CD4-positive, alpha-beta T cell (primary cell): ENCODE measurements around the gene MAP1B. TPM values are rescaled to one million over a fixed set of nuclear protein-coding genes. Genes with fewer than 3 reads are reported as not detected.

Source experiments
- ATAC-seq: fragments of 200-7000 bp; cut with Tn5 transposase; one replicate; pipeline ENCODE4 v1.10.0; 2022; ENCODE audit warnings: mild to moderate bottlenecking; ENCODE audit not compliant: poor library complexity
- CTCF ChIA-PET: fragments of 350-600 bp; sonication (Branson Sonifier 250); formaldehyde crosslinking; loops from one replicate; lab custom pipeline; 2021; ENCODE audit warnings: antibody characterized with exemption, inconsistent platforms; lab: Charles Lee
- POLR2A ChIA-PET: fragments of 350-600 bp; sonication (Branson Sonifier 250); formaldehyde crosslinking; loops from one replicate; lab custom pipeline; 2021; ENCODE audit warnings: antibody characterized with exemption, inconsistent platforms; lab: Charles Lee
- DNase-seq, 14 experiments: peaks; one replicate each; pipeline ENCODE4 v3.0.0-alpha.2; 2013 to 2020; ENCODE audit warnings: mixed read lengths in 2 of 14
- H3K27ac ChIP-seq, 2 donors: one replicate each; pipeline versions ENCODE4 v1.5.1 to v1.7.0; 2013; ENCODE audit warnings: low read length in 2 of 2, low read depth in 1 of 2, mild to moderate bottlenecking in 1 of 2
- H3K27me3 ChIP-seq, 2 experiments: 1 replicate in 1 of 2; 2 replicates in 1 of 2; pipeline versions ENCODE4 v1.6.1 to v1.7.0; 2013; ENCODE audit warnings: low read length in 2 of 2, control low read depth in 1 of 2, mild to moderate bottlenecking in 1 of 2, moderate library complexity in 1 of 2; ENCODE audit not compliant: insufficient read depth in 2 of 2, control insufficient read depth in 1 of 2
- H3K36me3 ChIP-seq: one replicate; pipeline ENCODE4 v1.6.1; 2013; ENCODE audit warnings: low read length, control low read depth; ENCODE audit not compliant: insufficient read depth
- H3K4me1 ChIP-seq: one replicate; pipeline ENCODE4 v1.6.1; 2013; ENCODE audit warnings: low read length, control low read depth; ENCODE audit not compliant: insufficient read depth
- H3K4me3 ChIP-seq: one replicate; pipeline ENCODE4 v1.5.1; 2013; ENCODE audit warnings: mild to moderate bottlenecking, low read length, moderate library complexity
- H3K9me3 ChIP-seq, 2 experiments: 1 replicate in 1 of 2; 2 replicates in 1 of 2; pipeline versions ENCODE4 v1.6.1 to v1.7.0; 2013; ENCODE audit warnings: low read length in 2 of 2, mild to moderate bottlenecking in 2 of 2, control low read depth in 1 of 2, moderate library complexity in 1 of 2; ENCODE audit not compliant: control insufficient read depth in 1 of 2, insufficient read depth in 1 of 2
- H3K27ac Mint-ChIP-seq: one replicate; pipeline ENCODE4 v1.8.0; 2020; ENCODE audit warnings: mixed read lengths
- H3K27me3 Mint-ChIP-seq: one replicate; pipeline ENCODE4 v1.8.0; 2021; ENCODE audit warnings: mixed read lengths
- H3K36me3 Mint-ChIP-seq: one replicate; pipeline ENCODE4 v1.8.0; 2021; ENCODE audit warnings: low read depth, mixed read lengths
- H3K4me1 Mint-ChIP-seq: one replicate; pipeline ENCODE4 v1.8.0; 2021; ENCODE audit warnings: low read depth, mixed read lengths
- H3K4me3 Mint-ChIP-seq: one replicate; pipeline ENCODE4 v1.8.0; 2020; ENCODE audit warnings: mild to moderate bottlenecking, mixed read lengths
- H3K9me3 Mint-ChIP-seq: one replicate; pipeline ENCODE4 v1.8.0; 2020; ENCODE audit warnings: mixed read lengths
- intact Hi-C, 2 experiments: fragments of 100-400 bp; cut with DNase I in 1 of 2; cut with micrococcal nuclease in 1 of 2; formaldehyde crosslinking; loops; one replicate each; pipeline versions ENCODE4 v1.15.1 to v1.9.0; 2023 to 2025; cut with DNase I, micrococcal nuclease
- total RNA-seq, 174 experiments: library from RNA in 2 of 174; stranded (reverse) in 2 of 174; gene quantifications; one replicate each; pipeline ENCODE4 v1.2.3 and lab custom pipeline; 2021 to 2026
- TF ChIP-seq, protein P1 (sequence below): fragments of 200-600 bp; IDR thresholded peaks from one replicate; pipeline ENCODE4 v1.8.0; 2022; ENCODE audit warnings: antibody characterized with exemption, mild to moderate bottlenecking

The MAP1B gene
- total RNA-seq, 2 experiments from 2014 or later = 0.03 to 0.06 TPM

DNA sequence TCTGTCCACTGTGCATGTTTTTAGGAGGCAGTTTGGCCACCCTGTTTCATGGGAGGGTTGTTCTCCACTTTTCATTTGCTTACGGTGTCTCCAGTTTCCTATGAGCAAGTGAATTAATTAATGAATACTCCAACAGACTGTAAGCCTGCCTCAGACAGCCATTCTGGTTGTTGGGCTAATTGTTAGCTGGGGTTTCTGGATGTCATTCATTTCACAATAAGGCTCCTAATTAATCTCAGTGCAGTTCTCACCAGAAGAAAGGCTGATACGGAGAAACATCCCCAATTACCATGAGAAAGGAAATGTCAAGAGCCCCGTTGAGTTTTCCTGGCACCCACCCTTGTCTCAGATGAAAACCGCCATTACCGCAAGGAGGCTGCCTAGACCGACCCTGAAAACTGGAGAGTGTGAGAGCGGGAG, 75.8 kb downstream of the MAP1B start:
- Mint-ChIP-seq H3K9me3 (no peaks in the 10 kb centered on the region), H3K27me3 (peaks cover 46% of the 10 kb centered on the region), H3K27ac (no peak overlapping the region), H3K4me1 (no peaks in the 10 kb centered on the region), H3K36me3 (no peaks in the 10 kb centered on the region), H3K4me3 (no peak overlapping the region)
- TF ChIP-seq, protein P1, sequence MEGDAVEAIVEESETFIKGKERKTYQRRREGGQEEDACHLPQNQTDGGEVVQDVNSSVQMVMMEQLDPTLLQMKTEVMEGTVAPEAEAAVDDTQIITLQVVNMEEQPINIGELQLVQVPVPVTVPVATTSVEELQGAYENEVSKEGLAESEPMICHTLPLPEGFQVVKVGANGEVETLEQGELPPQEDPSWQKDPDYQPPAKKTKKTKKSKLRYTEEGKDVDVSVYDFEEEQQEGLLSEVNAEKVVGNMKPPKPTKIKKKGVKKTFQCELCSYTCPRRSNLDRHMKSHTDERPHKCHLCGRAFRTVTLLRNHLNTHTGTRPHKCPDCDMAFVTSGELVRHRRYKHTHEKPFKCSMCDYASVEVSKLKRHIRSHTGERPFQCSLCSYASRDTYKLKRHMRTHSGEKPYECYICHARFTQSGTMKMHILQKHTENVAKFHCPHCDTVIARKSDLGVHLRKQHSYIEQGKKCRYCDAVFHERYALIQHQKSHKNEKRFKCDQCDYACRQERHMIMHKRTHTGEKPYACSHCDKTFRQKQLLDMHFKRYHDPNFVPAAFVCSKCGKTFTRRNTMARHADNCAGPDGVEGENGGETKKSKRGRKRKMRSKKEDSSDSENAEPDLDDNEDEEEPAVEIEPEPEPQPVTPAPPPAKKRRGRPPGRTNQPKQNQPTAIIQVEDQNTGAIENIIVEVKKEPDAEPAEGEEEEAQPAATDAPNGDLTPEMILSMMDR = no peak
- no peak for DNase-seq
- peaks cover 3 to 11% of the 10 kb centered on the region in 2 experiments for H3K27me3 ChIP-seq
- H3K9me3 ChIP-seq = no peaks in the 10 kb centered on the region
- no peaks in the 10 kb centered on the region for H3K4me1 ChIP-seq
- H3K36me3 ChIP-seq = no peaks in the 10 kb centered on the region
- H3K4me3 ChIP-seq = no peak overlapping the region
- H3K27ac ChIP-seq = no peak overlapping the region
- no peak for ATAC-seq
- CTCF ChIA-PET = no interaction called here
- intact Hi-C loops = no loop called here
- POLR2A ChIA-PET = no interaction called here

DNA sequence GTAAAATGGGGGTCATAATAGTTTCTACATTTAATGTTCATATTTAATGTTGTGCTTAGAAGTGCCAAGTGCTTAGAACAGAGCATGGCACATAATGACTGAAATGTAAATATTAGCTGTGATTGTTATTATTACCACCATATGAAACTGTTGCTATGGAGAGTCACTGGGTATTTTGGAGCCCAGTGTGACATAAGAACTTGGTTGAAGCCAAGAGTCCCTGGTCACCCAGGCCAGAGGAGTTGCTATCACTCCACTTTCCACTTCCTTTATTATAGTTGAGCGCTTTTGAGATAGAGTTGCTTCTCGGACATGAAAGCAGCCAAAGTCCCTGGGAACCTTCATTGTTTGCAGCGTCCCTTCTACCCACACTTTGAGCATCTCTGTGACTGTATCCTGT, 77.1 kb downstream of the MAP1B start:
- no peak overlapping the region for H3K27ac ChIP-seq
- ChIA-PET CTCF (no interaction called here), POLR2A (no interaction called here)
- Mint-ChIP-seq H3K4me1 (no peaks in the 10 kb centered on the region), H3K27me3 (peaks cover 46% of the 10 kb centered on the region), H3K4me3 (no peak overlapping the region), H3K9me3 (no peaks in the 10 kb centered on the region), H3K36me3 (no peaks in the 10 kb centered on the region), H3K27ac (no peak overlapping the region)
- H3K27me3 ChIP-seq = peaks cover 2 to 11% of the 10 kb centered on the region in 2 experiments
- no peaks in the 10 kb centered on the region for H3K9me3 ChIP-seq
- H3K4me3 ChIP-seq = no peak overlapping the region
- DNase-seq (no peak), ATAC-seq (no peak)
- H3K36me3 ChIP-seq = no peaks in the 10 kb centered on the region
- H3K4me1 ChIP-seq = no peaks in the 10 kb centered on the region
- intact Hi-C loops = no loop called here
- TF ChIP-seq, protein P1 = no peak

DNA sequence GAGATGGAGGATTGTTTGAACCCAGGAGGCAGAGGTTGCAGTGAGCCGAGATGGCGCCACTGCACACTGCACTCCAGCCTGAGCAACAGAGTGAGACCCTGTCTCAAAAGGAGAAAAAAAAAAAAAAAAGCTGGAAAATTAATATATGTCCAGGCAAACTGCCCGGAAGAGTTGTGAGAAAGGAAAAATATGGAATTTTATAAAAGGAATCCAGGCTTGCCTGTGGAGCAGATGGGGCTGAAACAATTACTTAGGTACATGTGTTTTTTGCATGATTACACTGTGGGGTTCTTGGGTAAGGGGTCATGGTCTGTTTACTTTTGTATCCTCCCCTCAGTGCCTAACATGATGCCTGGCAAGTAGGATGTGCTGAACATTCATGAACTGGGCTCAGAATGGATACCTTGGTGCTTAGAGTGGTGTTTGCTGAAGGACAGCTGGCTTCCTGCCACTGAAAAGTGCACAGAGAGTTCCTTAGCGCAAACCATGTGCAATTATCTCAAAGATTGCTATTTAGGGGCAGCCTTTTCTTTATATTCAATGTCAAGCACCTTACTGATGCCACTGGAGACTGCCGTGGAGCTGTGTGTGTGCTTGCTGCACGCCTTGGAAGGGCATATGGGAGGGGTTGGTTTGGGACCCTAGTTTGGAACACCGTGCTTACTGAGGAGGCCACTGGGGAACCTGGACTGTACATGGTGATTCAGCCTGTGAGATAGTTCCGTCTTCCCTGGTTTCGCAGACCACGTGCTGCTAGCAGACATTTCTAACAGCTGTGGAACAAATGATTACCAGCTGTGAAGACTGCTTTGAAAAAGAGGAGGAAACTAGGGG, 78.4 kb downstream of the MAP1B start:
- CTCF ChIA-PET = no interaction called here
- no peak for ATAC-seq
- Mint-ChIP-seq H3K4me1 (no peaks in the 10 kb centered on the region), H3K36me3 (no peaks in the 10 kb centered on the region), H3K27ac (no peak overlapping the region), H3K4me3 (no peak overlapping the region), H3K27me3 (peaks cover 40% of the 10 kb centered on the region), H3K9me3 (no peaks in the 10 kb centered on the region)
- H3K27ac ChIP-seq = no peak overlapping the region
- no peaks in the 10 kb centered on the region for H3K9me3 ChIP-seq
- H3K36me3 ChIP-seq = no peaks in the 10 kb centered on the region
- TF ChIP-seq, protein P1 = no peak
- peaks cover 2 to 11% of the 10 kb centered on the region in 2 experiments for H3K27me3 ChIP-seq
- DNase-seq = no peak
- no peaks in the 10 kb centered on the region for H3K4me1 ChIP-seq
- no peak overlapping the region for H3K4me3 ChIP-seq
- intact Hi-C loops = no loop called here
- POLR2A ChIA-PET = no interaction called here
